Activated T-cell treated with anti-CD3 and anti-CD28 coated beads for 24 hours (primary cell): ENCODE measurements around the gene ZFHX3.

Experiments
- DNase-seq: peaks from one replicate; pipeline ENCODE4 v3.0.0-alpha.2; 2020; ENCODE audit warnings: low read depth

The ZFHX3 gene

DNA sequence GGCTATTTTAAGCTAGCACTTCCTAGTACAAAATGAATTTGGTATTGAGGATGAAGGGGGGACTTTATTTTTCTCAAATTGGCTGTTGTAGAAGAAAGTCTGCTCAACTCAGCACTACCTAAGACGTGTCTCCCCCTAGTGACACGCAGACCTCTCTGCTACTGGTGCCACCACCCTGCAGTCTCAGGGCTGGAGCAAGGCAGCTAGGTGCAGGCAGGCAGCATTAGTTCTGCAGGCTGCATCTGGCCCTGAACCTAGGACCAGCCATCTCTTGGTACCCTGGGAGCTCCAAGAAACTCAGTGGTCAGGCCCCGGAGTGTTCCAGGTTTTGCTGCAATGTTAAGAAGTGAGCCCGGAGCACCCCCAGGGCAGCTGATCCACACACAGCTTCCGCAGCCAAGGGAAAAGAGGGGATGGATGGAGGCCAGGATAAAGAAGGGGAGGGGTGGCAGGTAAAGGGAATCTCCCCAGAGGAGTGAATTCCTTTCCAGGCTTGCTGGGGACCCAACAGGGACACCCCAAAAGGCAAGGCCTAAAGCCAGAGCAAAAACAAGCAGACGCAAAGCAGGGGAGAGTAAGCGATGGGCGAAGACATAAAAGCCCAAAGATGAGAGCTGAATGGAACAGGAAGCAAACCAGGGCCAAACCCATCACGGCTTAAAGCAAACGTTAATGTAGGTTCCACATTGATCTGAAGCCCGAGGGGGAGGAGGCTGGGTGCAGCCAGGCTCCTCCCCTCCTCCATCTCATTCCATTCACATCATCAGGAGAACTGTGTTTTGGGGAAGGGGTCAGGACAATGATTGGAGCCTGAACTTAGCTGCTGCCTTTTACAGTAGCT lies 200.5 kb downstream of the ZFHX3 start:
- DNase-seq, result no peak

DNA sequence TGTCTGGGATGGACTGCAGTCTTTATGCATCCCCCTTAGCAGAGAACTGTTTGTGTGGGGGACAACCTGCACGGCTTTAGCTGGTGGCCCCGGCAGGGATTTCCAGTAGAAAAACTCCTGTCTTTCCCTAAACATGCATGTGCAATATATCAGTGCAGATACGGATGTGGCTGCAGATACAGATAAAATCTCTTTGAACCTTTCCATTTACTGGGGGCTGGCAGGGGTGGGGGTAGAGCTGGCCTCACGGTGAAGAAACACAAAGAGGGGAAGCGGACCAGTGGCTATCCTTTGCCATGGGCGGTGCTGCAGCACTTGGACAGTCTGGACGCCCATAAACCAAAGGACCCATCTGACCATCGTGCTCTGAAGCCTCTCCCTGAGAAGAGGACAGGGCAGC lies 201.3 kb downstream of the ZFHX3 start:
- no peak for DNase-seq

DNA sequence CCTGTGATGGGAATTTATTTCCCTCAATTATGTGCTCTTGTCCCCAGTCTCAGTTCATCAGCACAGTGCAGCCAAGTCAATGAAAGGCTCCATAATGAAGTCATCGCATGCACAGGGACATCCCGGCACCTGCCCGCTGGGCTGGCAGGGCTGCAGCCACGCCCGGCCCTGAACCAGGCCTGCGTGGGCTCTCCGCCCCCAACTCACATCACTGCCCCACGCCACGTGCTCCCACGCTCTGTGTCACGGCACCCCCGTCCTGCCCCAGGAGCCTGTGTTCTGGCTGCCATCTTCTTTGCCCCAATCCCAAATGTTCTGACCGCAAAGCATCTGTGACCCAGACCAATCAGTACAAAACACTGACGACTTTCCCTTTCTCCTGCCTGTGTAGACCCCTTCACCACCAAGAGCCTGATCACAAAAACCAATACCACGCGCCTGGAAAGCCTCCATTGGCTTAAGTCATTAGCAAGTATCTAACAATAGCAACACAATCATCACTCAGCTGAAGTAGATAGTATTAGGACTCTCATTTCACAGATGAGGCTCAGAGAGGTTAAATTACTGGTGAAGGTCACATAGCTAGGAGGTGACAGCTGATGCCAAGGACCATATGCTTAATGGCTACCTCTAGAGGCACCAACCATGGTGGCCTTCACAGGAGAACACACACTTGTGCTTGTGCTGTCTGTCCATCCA lies 202.5 kb downstream of the ZFHX3 start:
- DNase-seq, result no peak

DNA sequence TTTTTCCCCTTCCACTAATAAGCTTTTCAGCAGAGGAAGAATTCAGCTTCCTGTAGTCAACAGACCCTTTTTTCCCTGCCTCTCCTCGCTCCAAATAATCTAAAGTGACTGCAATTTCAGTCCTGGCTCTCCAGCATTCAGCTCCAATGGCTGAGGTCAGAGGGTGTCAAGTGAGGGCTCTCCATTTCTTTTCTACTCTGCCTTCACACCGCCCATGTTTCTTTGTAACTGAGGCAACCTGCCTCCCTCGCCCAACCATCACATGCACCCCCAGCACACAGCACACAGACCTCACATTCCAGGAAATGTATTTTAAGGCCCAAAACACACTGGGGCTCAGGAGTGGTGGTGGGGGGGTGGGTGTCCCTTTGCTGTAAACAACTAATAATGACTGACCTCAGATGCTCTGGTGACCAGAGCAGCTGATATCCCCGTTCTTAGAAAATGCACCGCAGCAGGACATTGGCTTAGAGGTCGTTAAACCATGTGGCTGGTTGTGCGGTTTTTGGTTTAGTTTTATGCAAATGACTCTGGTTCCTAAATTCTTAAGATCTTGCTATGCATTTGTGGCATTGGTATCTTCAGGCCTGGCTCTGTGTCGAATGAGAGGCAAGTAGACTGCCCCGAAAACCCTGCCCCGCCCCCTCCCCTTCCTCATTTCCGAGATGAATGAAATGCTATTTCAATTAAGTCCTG lies 203.6 kb downstream of the ZFHX3 start:
- no peak for DNase-seq

DNA sequence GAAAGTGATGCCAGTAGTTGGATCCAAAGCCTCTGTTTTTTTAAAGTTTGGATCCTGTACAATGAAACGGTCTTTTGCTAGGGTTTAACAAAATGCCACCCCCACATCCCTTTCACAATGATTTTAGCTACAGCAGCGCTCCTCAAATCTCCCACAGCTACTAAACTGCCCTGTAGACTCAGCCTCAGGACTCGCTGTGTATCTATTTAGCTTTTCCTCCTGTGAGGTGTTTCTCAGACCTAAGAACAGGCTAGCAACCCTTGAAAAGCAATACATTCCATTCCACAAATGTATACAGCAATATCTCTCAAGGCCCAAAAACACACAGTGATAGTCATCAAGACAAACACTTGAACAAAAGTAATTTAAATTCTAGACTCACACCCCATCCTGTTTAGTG lies 206.4 kb downstream of the ZFHX3 start:
- DNase-seq, result no peak

DNA sequence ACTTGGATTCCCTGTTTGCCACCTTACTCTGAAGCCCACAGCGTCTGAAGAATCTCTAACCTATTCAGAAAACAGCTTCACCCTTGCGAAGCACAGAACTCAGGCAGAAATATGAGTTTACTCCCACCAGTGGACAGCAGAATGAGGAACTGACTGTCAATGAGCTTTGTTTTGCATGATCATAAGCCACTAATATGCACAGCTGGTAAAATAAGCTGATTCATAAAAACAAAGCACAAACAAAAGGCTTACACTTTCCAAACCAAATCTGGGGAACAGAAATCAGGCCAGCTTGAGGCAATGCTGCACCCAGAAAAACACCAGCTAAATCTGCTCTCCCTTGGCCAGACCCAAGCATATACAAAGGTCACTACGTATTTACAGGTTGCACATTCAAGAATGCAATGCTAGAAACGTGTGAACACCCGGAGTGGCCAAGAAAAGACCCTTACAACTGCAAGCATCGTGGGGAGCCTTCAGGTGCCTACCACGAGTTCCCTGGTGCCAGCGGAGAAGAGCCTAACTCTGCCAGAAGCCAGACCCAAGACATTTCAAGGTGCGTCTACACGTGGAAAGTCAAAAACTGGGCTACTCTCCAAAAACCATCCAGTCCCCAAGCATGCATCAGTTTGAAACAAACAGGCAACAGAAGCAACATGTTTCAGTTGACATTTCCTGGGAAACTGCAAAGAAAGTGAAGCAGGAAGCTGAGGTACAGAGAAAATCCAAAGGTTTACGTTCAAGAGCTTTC lies 207.1 kb downstream of the ZFHX3 start:
- no peak for DNase-seq

DNA sequence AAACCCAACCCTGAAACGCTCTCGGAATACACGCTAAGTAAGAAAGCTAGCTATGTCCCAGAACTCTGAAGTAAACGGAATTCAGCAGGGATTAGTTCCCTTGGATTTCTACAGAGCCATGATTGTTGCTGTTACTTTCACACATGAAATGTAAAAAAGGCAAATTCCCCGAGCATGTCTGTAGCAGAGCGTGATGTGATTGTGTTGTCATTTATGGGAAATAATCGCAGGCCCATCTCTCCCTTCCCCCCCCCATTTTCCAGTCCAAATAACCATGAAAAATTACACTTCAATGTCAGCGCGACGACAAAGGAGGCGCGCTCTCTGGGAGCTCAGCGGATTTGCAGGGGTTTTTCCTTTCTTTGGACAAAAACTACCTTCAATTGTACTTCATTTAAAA lies 209.0 kb downstream of the ZFHX3 start:
- DNase-seq, result no peak

DNA sequence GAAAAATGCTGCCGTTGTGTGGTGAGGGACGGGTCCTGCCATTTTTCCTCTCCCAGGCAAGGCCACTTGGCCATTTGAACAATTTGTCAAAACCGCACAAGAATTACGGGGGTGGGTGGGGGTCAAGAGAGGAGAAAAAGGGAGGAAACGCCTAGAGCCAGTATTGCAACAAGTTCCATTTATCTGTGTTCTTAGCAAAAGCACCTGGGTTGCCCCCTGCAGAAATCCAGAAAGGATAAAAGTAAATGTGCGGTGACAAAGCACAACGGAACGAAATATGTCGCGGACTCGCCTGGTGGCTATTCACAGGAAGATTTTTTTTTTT lies 209.4 kb downstream of the ZFHX3 start:
- DNase-seq, result no peak

DNA sequence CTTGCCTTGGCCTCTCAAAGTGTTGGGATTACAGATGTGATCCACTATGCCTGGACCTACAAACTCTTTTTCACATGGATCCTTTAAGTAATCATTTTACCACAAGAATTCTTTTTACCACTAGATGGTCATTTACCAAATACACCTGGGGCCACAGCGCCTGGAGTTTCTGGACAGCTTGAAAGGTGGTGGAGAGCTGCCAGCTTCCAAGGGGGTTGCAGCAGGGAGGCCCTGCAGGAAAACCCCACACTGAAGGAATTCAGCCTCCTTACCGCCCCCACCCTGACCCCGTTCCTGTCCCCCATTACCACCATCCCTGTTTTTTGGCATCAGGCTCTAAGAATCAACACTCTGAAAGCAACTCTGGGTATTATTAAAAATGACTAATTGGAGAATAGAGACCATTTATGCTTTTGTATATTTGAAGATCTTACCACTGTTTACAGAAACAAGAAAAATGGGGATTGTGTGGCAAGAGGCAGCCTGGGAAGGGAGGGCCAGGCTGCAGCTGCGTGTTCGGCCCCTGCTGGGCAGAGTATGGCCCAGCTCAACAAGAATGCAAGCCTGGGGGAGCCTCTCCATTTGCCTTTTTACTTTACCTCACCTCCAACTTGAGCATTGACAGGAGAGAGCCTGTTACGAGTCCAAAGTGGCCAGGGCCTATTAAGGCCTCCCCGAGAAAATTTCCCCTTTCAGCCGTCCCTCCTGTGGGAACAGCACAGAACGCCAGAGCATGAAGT lies 209.9 kb downstream of the ZFHX3 start:
- no peak for DNase-seq

DNA sequence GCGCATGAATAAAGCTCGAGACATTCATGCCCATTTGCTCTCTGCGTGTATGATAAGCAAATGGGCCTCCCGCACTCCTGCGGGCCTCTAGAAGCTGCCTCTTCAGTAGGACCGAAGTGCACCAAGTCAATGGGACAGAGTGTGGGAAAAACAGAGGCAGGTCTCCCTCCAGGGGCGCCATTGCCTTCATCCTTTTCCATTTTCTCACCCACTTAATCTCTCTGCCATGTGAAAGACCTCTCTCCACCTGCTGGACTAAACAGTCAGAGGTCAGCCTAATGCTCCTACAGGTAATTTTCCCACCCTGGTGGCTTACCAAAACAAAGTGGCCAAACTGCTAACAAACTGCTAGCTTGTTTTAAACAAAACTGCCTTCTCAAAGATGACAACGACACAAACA lies 210.9 kb downstream of the ZFHX3 start:
- no peak for DNase-seq

DNA sequence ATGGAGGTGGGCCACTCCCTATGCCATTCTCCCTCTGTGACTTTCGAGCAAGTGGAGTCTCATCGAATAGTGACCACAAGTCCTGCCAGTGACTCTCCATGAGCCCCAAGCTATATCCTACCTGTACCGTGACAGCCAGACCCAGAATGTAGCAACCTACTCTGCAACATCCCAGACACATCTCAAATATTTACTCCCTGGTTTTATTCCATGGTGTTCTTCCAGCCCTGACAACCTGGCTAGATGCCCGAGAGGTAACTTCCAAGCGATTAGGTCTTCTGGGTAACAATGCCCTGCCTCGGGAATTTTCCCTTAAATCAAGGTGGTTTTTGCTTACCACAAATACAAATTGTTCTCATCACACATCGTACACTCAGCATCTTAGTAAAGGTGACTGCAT lies 211.7 kb downstream of the ZFHX3 start:
- no peak for DNase-seq

DNA sequence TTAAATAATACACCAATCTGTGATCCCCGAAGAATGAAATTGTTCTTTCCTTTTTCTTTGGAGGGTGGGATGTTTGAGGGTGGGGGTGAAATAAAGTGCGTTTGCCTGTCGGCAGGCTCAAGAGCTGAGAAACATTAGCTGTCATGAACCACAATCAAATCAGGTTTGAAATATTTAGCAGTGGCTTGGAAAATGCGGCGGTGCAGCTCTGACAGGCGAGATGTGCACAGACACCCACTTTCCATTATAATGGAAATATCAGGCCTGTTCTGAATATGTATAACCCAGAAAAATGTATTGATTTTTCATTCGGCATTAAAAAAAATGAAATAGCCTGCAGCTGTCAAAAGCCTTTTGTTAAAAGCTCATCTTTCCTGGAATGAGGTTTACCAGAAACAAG lies 212.8 kb downstream of the ZFHX3 start:
- no peak for DNase-seq

DNA sequence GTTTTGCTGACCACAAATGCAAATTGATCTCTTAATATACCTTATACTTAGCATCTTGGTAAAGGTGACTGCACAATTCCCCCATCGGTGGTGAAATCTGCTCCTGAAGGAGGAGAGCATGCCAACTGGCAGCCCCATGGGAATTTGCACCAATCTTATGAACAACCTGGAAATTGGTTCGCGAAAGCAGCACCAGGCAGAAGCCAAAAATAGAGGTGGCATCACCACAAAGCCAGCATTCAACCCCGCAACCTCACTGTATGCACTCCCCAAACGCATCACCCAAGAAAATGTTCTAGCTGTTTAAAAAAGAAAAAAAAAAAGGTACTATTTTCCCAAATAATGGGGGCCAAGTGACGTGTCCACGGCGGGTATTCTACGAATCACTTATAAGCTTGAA lies 213.4 kb downstream of the ZFHX3 start:
- no peak for DNase-seq

DNA sequence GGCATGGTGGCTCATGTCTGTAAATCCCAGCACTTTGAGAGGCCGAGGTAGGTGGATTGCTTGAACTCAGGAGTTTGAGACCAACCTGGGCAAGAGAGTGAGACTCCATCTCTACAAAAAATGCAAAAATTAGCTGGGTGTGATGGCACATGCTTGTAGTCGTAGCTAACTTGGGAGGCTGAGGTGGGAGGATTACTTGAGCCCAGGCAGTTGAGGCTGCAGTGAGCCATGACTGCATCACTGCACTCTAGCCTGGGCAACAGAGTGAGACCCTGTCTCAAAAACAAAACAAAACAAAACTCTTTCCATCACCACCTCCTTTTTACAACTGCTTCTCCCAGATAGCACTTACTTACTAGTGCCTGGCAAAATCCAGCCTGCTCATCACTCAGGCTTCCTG lies 214.0 kb downstream of the ZFHX3 start:
- no peak for DNase-seq

DNA sequence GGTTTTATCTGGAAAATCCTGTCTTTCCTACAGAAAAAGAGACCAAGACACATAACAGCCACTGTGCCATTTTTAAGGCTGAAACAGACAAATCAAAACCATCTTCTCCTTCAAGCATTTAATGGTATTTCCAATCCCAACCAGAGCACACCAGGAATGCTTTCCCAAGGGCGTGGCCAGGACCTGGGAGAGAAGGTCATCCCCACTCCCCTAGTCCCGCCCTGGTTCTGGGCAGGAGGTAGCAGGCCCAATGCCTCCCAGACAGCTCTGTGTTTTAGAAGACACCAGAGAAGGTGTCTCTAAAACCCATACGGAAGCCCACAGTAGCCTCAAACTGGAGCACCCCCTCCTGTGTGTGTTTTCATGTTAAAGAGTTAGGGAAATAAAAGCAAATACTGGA lies 214.4 kb downstream of the ZFHX3 start:
- no peak for DNase-seq

DNA sequence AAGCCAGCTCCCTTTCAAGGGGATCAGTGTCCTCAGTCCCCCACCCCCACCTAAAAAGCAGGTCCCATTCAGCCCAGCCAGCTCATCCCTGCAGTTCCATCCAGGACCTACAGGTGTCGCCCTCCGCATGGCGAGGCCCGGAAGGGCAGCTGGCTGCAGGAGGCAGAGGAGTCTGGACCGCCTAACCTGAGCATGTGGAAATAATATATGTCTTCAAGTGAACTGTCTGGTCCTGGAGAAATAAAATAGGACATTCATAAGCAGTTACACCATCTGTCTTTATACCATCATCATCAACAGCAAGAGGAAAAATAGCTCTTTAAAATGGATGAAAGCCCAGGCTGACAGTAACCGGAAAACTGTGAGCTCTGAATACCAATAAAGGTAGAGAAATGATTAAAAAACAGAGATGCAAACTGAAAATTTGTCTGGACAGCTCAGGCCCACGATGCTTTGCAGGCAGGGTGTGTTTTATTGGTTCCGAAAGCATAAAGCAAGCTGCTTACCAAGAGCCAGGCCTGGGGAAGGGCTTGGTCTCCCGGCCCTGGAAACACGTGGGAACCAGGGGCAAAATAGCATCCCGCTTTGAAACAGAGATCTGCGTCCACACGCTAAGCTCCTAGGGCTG lies 215.2 kb downstream of the ZFHX3 start:
- peak; percentile 49 for DNase-seq

DNA sequence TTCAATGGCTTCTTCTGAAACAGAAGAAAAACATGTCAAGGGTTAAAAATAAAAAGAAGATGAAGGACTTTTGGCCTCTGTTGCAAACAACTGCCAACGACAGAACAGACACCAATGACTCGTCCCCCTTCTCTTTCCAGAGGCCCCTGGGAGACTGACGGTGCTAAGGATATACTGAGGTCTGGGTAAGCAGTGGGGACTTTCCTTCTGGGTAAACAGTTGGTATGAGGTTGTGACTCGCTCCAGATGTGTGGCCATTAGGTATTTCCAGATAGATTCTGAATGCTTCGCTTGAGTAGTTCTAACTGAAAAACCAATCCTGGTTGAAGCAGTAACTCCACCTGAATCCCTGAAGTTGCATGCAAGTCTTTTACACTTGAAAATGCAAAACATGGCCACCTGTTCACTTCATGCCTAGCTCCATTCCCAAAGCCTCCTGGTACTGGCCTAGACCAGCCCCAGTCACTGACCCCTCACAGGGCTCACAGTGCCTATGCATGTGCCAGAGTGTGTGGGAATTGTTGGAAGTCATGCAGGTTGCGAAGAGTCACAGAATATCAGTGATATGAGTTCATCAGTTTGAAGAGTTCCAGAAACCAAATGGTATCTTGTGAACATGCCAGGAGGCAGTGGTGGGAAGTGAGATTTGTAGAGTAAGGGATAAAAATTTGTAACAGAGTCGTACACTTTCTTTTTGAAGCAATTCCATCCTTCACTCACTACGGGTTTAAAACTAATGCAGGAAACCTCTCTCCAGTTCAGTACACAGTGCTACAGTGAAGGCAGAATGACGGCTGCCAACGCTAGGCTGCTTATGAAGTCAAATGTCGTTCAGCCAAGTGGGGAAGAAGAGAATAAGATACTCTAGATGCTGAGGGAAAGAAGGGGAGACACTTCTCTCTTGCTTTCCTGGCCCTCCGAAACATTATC lies 217.8 kb downstream of the ZFHX3 start:
- no peak for DNase-seq

DNA sequence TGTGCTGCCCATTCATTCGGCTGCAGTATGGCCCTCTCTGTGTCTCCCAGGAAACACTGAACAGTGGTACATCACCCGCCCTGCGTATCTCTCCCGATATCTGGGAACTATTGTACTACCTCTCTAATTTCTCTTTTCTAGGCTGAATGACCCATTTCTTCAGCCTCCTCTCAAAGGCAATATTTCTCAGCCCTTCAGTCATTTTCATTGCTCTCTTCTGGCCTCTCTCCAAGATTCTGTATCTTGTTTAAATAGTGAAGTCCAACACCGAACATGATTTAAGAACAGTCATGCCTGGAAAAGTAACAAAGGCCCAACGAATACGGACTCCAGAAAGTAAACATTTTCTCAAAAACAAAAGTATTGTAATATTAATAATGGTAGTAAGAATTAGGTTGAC lies 220.1 kb downstream of the ZFHX3 start:
- no peak for DNase-seq

DNA sequence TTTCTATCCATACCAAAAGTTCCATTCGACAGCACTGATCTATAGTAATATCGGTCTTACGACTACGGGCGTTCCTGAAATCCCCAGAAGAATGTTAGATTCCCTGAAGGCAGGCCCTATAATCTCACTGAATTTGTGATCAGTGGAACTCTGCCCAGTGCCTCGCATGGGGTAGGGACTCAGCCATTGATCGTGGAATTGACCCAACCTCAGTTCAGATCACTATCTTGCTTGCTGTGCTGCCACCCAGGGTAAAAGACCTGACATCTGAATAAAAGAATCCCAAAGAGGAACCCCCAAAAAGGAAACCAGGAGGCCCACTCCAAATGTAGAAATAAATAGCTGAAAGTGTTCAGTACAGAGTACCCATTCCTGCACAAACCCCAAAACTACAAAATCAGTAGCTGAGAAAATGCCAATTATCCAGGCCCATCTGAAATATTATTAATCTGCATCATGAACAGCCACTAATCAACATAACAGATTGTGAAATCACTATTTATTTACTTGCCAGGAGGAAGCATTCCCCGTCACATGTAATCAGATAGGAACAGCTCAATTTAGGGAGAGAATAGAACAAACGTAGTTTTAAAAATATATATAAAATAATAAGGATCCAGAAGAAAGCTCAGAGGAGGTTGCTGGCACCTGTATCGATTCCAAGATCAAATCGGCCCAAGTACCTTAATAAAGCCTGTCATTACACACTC lies 221.9 kb downstream of the ZFHX3 start:
- no peak for DNase-seq

DNA sequence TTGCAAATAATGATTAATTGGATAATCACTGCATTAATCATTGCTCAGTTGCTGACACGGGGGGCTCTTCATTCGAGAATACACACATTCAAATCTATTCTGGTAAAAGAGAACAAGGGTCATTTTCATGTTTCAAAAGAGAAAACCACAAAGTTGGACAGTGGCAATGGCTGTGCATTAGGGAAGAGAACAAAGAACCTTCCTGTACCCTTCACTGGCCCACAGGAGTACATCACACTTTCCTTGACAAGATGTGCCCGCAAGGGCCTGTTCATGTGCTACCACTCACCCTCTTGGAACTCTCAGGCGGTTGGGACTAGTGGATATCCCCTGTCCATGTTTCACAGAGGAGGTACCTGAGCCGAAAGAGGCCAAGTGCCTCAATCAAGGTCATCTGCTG lies 223.2 kb downstream of the ZFHX3 start:
- DNase-seq, result no peak
